Measurements from ENCODE around the gene GBE1. TPM values are rescaled to one million over a fixed set of nuclear protein-coding genes. Genes with fewer than 3 reads are reported as not detected.

The GBE1 gene
- total RNA-seq, 1 donor from 2014 or later: 33.7 TPM

DNA sequence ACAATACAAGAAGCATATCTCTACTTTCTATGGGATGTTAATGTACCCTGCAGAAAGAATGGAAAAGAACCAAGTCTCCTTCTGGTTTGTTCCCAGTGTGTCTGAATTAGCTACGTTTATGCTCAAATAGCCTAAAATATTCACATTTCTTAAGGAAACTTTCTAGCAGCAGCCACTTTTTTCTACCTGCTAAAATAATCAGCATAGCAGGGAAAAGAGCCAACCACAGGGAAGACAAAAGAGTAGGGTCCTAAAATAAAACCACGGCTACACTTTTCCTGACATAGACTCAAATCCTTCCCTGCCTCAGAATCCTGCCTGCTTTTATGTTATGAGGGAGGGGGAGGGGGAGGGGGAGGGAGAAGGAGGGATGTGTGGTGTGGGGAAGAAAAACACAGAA is 136.7 kb downstream of the GBE1 start:
- intact Hi-C loops (cut with micrococcal nuclease): no loop called here

DNA sequence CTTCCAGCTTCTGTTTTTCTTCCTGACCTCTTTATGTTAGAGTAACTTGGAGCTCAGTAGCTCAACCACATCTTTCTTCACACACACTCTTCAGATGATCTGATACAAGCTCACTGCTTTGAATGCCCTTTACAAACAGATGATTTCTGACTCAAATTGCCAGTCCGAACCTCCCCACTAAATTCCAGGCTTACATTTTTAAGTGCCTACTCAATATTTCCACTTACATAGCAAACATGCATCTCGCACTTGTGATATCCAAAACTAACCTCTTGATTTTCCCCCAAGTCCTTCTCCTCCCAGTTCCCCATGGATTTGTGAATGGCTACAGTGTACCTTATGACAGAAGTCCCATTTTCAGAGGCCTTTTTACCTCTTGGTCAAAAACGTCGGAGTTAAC is 139.1 kb downstream of the GBE1 start:
- intact Hi-C loops (cut with micrococcal nuclease): no loop called here

DNA sequence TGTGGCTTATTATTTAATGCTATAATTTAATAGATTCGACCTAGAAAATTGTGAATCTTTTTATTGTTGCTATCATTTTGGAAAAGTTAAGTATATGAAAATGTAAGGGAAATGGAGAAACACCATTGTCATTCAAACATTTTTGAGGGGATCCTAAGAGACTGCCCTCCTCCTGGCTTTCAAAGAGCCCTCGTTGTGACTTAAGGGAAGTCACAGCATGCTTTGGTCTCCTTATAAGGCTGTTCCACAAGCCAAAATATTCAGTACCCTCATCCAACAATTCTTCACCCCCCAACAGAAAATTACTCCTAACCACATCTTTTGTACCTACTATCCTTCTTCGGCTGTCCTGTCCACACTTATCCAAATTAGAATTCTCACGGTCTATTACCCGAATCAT is 140.2 kb downstream of the GBE1 start:
- intact Hi-C loops (cut with micrococcal nuclease): no loop called here

- intact Hi-C loops (cut with micrococcal nuclease): no loop called here
These were observed 140.6 kb downstream of the GBE1 start for GRCh38 chr3:81620849-81621248.

GRCh38 chr3:81612768-81613167 is 148.7 kb downstream of the GBE1 start:
- intact Hi-C loops (cut with micrococcal nuclease): no loop called here

DNA sequence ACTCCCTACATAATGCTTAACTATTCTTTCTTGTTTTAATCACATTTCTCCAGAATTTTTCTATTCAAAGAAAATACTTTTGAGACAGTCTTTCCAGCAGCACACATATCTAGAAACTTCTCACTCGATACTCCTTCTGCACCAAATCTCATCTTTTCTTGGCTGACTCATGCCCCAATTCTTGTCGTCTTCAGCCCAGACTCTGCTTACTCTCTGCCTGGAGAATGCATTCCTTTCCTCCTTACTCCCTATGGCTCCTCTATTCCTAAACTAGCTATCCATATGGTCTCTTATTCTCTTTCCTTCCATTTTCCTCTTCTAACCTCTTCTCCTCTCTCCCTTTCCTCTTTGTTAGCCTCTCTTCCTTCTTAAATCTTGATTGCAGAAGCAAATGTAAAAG is 158.7 kb downstream of the GBE1 start:
- intact Hi-C loops (cut with micrococcal nuclease): no loop called here

- intact Hi-C loops (cut with micrococcal nuclease): no loop called here
These were observed 159.6 kb downstream of the GBE1 start for GRCh38 chr3:81601707-81602305.

DNA sequence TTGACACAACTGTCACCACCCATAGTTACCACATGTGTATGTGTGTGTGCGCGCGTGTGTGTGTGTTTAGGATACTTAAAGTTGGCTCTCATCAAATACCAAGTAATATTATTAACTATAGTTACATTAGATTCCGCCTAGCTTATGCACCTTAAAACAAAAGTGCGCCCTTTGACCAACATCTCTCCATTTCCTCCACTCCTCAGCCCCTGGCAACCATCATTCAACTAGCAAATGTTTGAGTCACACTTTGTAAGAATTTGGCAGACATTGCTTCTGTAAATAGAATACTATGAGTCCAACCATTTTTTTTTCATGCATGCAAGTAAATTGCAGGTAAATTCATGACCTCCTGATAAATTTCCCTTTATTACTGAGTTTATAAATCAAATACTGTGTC is 169.3 kb downstream of the GBE1 start:
- intact Hi-C loops (cut with micrococcal nuclease): no loop called here

DNA sequence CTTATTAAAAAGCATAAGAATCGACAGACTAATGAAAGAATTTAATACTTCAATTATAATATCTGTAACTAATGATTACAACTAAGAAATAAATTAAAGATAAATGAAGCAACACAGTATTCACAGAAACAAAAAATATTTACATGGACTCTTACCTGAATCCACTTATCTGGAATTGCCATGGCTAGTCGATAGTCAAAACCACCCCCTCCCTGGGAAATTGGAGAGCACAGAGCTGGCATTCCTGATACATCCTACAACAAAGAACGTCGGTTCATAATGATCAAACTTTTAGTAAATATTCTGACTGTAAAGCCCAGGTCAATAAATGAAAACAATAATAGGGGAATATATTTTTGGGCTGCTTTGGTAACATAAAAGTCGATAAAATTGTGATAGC is 175.5 kb downstream of the GBE1 start:
- intact Hi-C loops (cut with micrococcal nuclease): no loop called here

DNA sequence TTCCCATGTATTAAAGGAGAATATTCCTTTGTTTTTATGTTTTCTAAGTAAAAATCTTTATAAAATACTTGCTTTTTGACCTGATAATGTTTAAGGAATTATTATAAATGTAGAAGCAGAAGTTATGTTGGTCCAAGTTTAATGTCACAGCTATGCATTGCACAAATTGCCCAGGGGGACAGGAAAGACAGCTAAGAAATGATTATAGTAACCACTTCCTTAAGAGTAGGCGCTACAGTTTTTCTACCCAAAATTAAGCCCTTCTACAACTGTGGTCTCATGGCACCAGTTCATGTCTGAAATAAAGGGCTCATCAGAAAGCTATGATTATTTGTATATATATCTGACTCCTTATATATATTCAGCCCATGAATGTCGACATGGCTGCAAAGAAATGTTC is 176.4 kb downstream of the GBE1 start:
- intact Hi-C loops (cut with micrococcal nuclease): no loop called here

- intact Hi-C loops (cut with micrococcal nuclease): loop anchor here (2.0 kb wide), 1 partner anchor 551 kb away; no protein-coding TSS in a partner anchor
These were observed 179.4 kb downstream of the GBE1 start for GRCh38 chr3:81581966-81582599.

- intact Hi-C loops (cut with micrococcal nuclease): no loop called here
These were observed 181.1 kb downstream of the GBE1 start for GRCh38 chr3:81580355-81580754.

- intact Hi-C loops (cut with micrococcal nuclease): no loop called here
These were observed 181.7 kb downstream of the GBE1 start for GRCh38 chr3:81579744-81580143.

- intact Hi-C loops (cut with micrococcal nuclease): no loop called here
These were observed 189.2 kb downstream of the GBE1 start for GRCh38 chr3:81572201-81572756.

DNA sequence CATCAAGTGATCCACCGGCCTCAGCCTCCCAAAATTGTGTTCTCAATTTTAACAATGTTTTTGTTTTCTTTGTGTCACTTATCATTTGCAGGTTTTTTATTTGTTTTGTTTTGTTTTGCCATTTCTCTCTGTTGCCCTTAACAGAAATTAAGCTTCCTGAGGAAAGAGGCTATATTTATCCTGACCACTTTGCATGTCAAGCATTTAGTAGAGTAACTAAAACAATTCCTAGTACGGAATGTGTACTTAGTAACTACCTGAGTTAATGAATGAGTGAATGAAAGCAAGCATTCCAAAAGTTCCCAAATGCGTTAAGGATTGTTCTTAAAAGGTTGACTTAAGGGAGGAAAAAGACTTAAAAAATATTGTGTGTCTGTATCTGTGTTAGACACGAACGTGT is 193.1 kb downstream of the GBE1 start:
- intact Hi-C loops (cut with micrococcal nuclease): no loop called here

DNA sequence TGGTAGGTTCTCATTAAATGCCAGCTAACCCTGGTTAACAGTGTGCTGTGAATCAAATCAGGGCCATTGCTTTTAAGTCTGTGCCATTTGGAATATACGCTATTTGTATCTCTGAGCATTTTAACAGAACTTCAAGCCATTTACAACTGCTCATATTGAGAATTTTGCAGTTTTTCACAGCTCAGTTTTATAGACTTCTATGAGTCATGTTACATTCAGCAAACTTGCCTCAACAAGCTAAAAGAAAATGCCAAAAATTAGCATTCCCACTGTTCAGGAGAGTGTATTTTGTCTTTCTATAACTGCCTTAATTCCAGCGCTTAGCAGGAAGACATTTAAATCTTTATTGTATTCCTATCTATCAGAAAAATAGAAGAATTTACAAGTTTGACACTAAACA is 196.4 kb downstream of the GBE1 start:
- intact Hi-C loops (cut with micrococcal nuclease): no loop called here

DNA sequence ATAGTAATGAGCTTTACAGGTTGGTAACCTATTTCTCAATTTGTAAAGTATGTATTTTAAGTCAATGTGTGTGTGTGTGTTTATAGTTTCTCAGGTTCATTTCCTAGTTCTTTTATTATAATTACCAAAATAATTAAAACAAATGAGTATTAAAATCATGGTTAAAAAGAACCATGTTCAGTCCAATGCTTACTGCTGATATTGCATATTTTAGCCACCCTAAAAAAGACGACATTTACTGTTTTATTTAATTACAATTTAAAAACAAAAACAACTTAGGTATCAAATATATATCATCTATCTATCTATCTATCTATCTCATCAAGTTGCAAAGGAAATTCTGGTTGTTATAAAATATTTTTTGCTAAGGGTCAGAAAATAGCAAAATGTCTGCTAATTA is 203.3 kb downstream of the GBE1 start:
- intact Hi-C loops (cut with micrococcal nuclease): no loop called here

- intact Hi-C loops (cut with micrococcal nuclease): no loop called here
These were observed 206.6 kb downstream of the GBE1 start for GRCh38 chr3:81554801-81555200.

DNA sequence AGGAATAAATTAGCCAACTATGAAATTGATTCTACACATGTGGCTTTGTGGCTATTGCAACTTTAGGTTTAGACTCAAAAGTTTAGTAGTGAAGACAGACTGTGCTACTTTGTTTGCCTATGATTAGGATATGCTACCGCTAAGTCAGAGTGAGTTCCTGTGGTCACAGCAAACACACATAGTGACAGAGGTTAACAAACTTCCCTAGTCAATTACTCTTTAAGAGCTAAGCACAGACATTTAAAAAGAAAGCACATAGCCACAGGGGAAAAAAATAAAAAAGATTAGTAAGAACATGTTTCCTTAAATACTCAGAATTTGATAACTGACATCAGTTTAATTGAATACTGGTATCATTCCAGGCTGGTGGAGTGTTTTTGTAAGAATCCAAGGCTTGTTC is 207.1 kb downstream of the GBE1 start:
- intact Hi-C loops (cut with micrococcal nuclease): no loop called here

GRCh38 chr3:81550415-81550814 is 211.0 kb downstream of the GBE1 start:
- intact Hi-C loops (cut with micrococcal nuclease): no loop called here

DNA sequence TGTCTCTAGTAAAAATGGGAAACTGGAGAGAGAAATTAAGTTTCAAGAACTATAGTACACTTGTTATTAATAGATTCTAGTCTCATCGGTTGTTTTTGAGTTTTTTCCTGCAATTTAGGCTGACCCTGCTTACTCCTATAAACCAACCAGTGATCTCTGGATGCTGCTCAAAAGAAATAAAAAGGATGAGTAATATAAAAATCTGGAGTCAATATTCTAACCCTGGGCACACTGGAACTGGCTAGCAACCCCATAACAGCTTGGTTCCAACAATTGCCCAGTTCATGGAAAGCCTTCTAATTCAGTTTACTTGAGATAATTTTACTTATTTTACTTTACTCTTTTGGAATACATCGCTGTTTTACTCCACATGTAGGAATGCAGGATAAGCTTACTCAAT is 211.6 kb downstream of the GBE1 start:
- intact Hi-C loops (cut with micrococcal nuclease): no loop called here

- intact Hi-C loops (cut with micrococcal nuclease): no loop called here
These were observed 212.1 kb downstream of the GBE1 start for GRCh38 chr3:81549388-81549787.

- intact Hi-C loops (cut with micrococcal nuclease): no loop called here
These were observed 215.9 kb downstream of the GBE1 start for GRCh38 chr3:81545572-81545971.
